ENCODE results near the gene SARDH. TPM values are rescaled to one million over a fixed set of nuclear protein-coding genes. Genes with fewer than 3 reads are reported as not detected.

SARDH gene
- polyA plus RNA-seq, 1 donor from 2014 or later: not detected

GRCh38 chr9:133647148-133647547, 91.0 kb downstream of the SARDH start:
- no peak overlapping the region for H2AFZ ChIP-seq (ENCODE audit: low read depth, low read length)
- no peaks in the 10 kb centered on the region for H3K79me2 ChIP-seq (replicated peaks; ENCODE audit: insufficient read depth, low read length)
- no peak overlapping the region for H3K4me2 ChIP-seq (ENCODE audit: low read length)
- no peaks in the 10 kb centered on the region for H3K27me3 ChIP-seq (ENCODE audit: insufficient read depth, low read depth, low read length)
- H3K9me2 ChIP-seq (ENCODE audit: insufficient read depth, low read length): no peaks in the 10 kb centered on the region
- H3K9me3 ChIP-seq (ENCODE audit: low read length): no peaks in the 10 kb centered on the region
- no peak for TF ChIP-seq POLR2AphosphoS5 (IDR thresholded peaks at IDR 0.05)
- TF ChIP-seq EZH2 (IDR thresholded peaks at IDR 0.05; ENCODE audit: borderline replicate concordance, insufficient read depth, low read length, poor library complexity, severe bottlenecking): no peak
- TF ChIP-seq, protein P1, sequence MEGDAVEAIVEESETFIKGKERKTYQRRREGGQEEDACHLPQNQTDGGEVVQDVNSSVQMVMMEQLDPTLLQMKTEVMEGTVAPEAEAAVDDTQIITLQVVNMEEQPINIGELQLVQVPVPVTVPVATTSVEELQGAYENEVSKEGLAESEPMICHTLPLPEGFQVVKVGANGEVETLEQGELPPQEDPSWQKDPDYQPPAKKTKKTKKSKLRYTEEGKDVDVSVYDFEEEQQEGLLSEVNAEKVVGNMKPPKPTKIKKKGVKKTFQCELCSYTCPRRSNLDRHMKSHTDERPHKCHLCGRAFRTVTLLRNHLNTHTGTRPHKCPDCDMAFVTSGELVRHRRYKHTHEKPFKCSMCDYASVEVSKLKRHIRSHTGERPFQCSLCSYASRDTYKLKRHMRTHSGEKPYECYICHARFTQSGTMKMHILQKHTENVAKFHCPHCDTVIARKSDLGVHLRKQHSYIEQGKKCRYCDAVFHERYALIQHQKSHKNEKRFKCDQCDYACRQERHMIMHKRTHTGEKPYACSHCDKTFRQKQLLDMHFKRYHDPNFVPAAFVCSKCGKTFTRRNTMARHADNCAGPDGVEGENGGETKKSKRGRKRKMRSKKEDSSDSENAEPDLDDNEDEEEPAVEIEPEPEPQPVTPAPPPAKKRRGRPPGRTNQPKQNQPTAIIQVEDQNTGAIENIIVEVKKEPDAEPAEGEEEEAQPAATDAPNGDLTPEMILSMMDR (IDR thresholded peaks at IDR 0.05; ENCODE audit: poor library complexity, severe bottlenecking): no peak
- TF ChIP-seq RAD21 (conservative IDR thresholded peaks at IDR 0.05): no peak
- TF ChIP-seq EP300 (conservative IDR thresholded peaks at IDR 0.05; ENCODE audit: poor library complexity, severe bottlenecking): no peak
- TF ChIP-seq TAF1 (IDR thresholded peaks at IDR 0.05; ENCODE audit: low read depth): no peak
- H3K27ac ChIP-seq (ENCODE audit: low read length): no peak overlapping the region
- H3F3A ChIP-seq (ENCODE audit: insufficient read depth, low read length, poor library complexity, severe bottlenecking): no peaks in the 10 kb centered on the region
- no peak overlapping the region for H3K4me3 ChIP-seq (ENCODE audit: low read length)
- H4K20me1 ChIP-seq (ENCODE audit: insufficient read depth): no peaks in the 10 kb centered on the region
- H3K36me3 ChIP-seq (ENCODE audit: insufficient read depth, low read length): no peaks in the 10 kb centered on the region
- no peak overlapping the region for H3K9ac ChIP-seq (ENCODE audit: low read length)

- TF ChIP-seq TAF1 (IDR thresholded peaks at IDR 0.05; ENCODE audit: low read depth) (no peak), EZH2 (IDR thresholded peaks at IDR 0.05; ENCODE audit: borderline replicate concordance, insufficient read depth, low read length, poor library complexity, severe bottlenecking) (no peak), RAD21 (conservative IDR thresholded peaks at IDR 0.05) (peak; percentile 13)
- Histone ChIP-seq H4K20me1 (ENCODE audit: insufficient read depth) (no peaks in the 10 kb centered on the region), H3K9me3 (ENCODE audit: low read length) (no peaks in the 10 kb centered on the region), H3K27me3 (ENCODE audit: insufficient read depth, low read depth, low read length) (no peaks in the 10 kb centered on the region), H3K9ac (ENCODE audit: low read length) (peak overlapping the region; percentile 38), H3K79me2 (replicated peaks; ENCODE audit: insufficient read depth, low read length) (no peaks in the 10 kb centered on the region), H3K4me2 (ENCODE audit: low read length) (no peak overlapping the region), H3K27ac (ENCODE audit: low read length) (peak overlapping the region; percentile 23), H2AFZ (ENCODE audit: low read depth, low read length) (no peak overlapping the region), H3K9me2 (ENCODE audit: insufficient read depth, low read length) (no peaks in the 10 kb centered on the region), H3K4me3 (ENCODE audit: low read length) (no peak overlapping the region), H3K36me3 (ENCODE audit: insufficient read depth, low read length) (no peaks in the 10 kb centered on the region), H3F3A (ENCODE audit: insufficient read depth, low read length, poor library complexity, severe bottlenecking) (no peaks in the 10 kb centered on the region)
These were observed 93.0 kb downstream of the SARDH start for GRCh38 chr9:133645021-133645765.

DNA sequence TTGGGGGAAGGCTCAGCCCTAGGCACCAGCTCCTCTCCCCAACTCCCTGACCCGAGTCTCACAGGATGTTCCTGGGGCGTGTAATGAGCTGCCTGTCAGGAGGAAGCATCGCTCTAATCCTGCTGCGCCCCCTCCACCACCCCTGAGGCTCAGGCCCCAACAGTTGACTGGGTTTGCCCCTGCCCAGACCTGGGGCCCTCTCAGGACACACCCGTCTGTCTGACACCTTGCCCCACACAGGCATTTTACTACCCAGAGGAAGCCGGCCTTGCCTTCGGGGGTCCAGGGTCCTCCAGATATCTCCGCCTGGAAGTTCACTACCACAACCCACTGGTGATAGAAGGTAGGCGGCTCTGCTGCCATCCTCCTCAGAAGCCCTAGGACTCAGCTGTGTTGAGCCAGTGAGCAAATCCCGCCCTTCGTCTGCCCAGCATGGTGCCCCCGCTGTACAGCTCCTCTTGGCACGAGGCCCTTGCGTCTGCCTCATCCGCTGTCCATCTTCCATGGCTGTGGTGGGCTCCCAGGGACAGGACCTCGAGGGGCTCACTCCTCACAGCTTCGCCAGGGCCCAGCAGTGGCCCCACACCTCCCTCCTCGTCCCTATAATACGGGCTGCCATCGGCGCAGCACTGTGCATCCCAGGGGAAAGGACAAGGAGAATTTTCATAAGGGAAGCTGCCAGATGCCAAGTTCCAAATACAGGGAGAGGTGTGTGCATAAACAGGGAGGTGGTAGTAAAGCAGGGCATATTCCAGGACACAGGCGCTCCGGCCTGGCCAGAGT, 94.0 kb downstream of the SARDH start:
- no peaks in the 10 kb centered on the region for H3F3A ChIP-seq (ENCODE audit: insufficient read depth, low read length, poor library complexity, severe bottlenecking)
- no peaks in the 10 kb centered on the region for H3K27me3 ChIP-seq (ENCODE audit: insufficient read depth, low read depth, low read length)
- H3K4me3 ChIP-seq (ENCODE audit: low read length): no peak overlapping the region
- no peaks in the 10 kb centered on the region for H3K36me3 ChIP-seq (ENCODE audit: insufficient read depth, low read length)
- no peaks in the 10 kb centered on the region for H3K79me2 ChIP-seq (replicated peaks; ENCODE audit: insufficient read depth, low read length)
- H3K9me2 ChIP-seq (ENCODE audit: insufficient read depth, low read length): no peaks in the 10 kb centered on the region
- no peak overlapping the region for H2AFZ ChIP-seq (ENCODE audit: low read depth, low read length)
- TF ChIP-seq TAF1 (IDR thresholded peaks at IDR 0.05; ENCODE audit: low read depth): no peak
- no peak for TF ChIP-seq RAD21 (conservative IDR thresholded peaks at IDR 0.05)
- no peak for TF ChIP-seq SMC3 (conservative IDR thresholded peaks at IDR 0.05; ENCODE audit: poor library complexity)
- no peak for TF ChIP-seq REST (IDR thresholded peaks at IDR 0.05; ENCODE audit: borderline replicate concordance)
- no peak for TF ChIP-seq EP300 (conservative IDR thresholded peaks at IDR 0.05; ENCODE audit: poor library complexity, severe bottlenecking)
- no peak for TF ChIP-seq MXI1 (conservative IDR thresholded peaks at IDR 0.05; ENCODE audit: poor library complexity, severe bottlenecking)
- no peak for TF ChIP-seq POLR2AphosphoS5 (IDR thresholded peaks at IDR 0.05)
- TF ChIP-seq EZH2 (IDR thresholded peaks at IDR 0.05; ENCODE audit: borderline replicate concordance, insufficient read depth, low read length, poor library complexity, severe bottlenecking): no peak
- TF ChIP-seq, protein P1 (IDR thresholded peaks at IDR 0.05; ENCODE audit: poor library complexity, severe bottlenecking): no peak
- H3K4me2 ChIP-seq (ENCODE audit: low read length): no peak overlapping the region
- H4K20me1 ChIP-seq (ENCODE audit: insufficient read depth): no peaks in the 10 kb centered on the region
- H3K9me3 ChIP-seq (ENCODE audit: low read length): no peaks in the 10 kb centered on the region
- peak overlapping the region; percentile 38 for H3K9ac ChIP-seq (ENCODE audit: low read length)
- peak overlapping the region; percentile 20 for H3K27ac ChIP-seq (ENCODE audit: low read length)

All from neural cell (in vitro differentiated cells).